ENCODE measurements around the gene EHD2. TPM values are rescaled to one million over a fixed set of nuclear protein-coding genes. Genes with fewer than 3 reads are reported as not detected.
"Not testable (repeated sequence)": the region's sequence is repeated elsewhere in the genome, so short reads cannot be mapped to it uniquely, and the experiment has no call there.

The EHD2 gene
- polyA plus RNA-seq, 1 donor (not counting 4 experiments of a cell fraction or from before 2014, with no cell fraction given) = 23.7 TPM

GRCh38 chr19:47776568-47776967, 63.3 kb downstream of the EHD2 start:
- H3K9me1 ChIP-seq (ENCODE audit: control insufficient read depth, extremely low read depth, insufficient read depth, low read length) = peaks cover 2% of the 10 kb centered on the region
- H3K27ac ChIP-seq (ENCODE audit: control insufficient read depth, insufficient read depth, low read length) = peak overlapping the region; percentile 98
- H3K9me3 ChIP-seq (ENCODE audit: control insufficient read depth, low read depth, low read length) = no peaks in the 10 kb centered on the region
- DNase-seq (ENCODE audit: low read depth, low spot score) (peak; percentile 79), FAIRE-seq (no peak)
- H3K4me1 ChIP-seq (ENCODE audit: control insufficient read depth, extremely low read depth, insufficient read depth, low read length) = peaks cover 14% of the 10 kb centered on the region
- dilution Hi-C loops (cut with MboI; ENCODE audit: extremely low pct_ligation_motif_present, low sequenced_read_pairs) = no loop called here
- no peak overlapping the region for H2AFZ ChIP-seq (ENCODE audit: control insufficient read depth, low read length)
- H3K36me3 ChIP-seq (ENCODE audit: control insufficient read depth in 2 of 2, extremely low read depth in 1 of 2, insufficient read depth in 2 of 2, low read length in 2 of 2) = peaks cover 7 to 10% of the 10 kb centered on the region in 2 experiments
- H3K4me3 ChIP-seq (ENCODE audit: control insufficient read depth in 2 of 3, extremely low read depth in 1 of 3, insufficient read depth in 2 of 3, low read depth in 1 of 3, low read length in 3 of 3) = no peak overlapping the region
- no peaks in the 10 kb centered on the region for H3K27me3 ChIP-seq (ENCODE audit: control insufficient read depth, extremely low read depth, insufficient read depth, low read length)
- H3K79me2 ChIP-seq (ENCODE audit: control insufficient read depth, insufficient read depth, low read length) = peaks cover 25% of the 10 kb centered on the region
- H4K20me1 ChIP-seq (ENCODE audit: control insufficient read depth, extremely low read depth, insufficient read depth, low read length) = no peaks in the 10 kb centered on the region
- H3K9ac ChIP-seq (ENCODE audit: control insufficient read depth, extremely low read depth, insufficient read depth, low read length) = peak overlapping the region; percentile 42
- H3K4me2 ChIP-seq (ENCODE audit: control insufficient read depth, extremely low read depth, insufficient read depth, low read depth, low read length) = no peak overlapping the region
- no peak for TF ChIP-seq CTCF (optimal IDR thresholded peaks at IDR 0.05 in 1 of 3, IDR thresholded peaks at IDR 0.05 in 1 of 3, conservative IDR thresholded peaks at IDR 0.05 in 1 of 3; ENCODE audit: extremely low read depth in 1 of 3, insufficient read depth in 2 of 3, low read length in 3 of 3)

GRCh38 chr19:47777245-47778048, 64.2 kb downstream of the EHD2 start:
- H3K4me1 ChIP-seq (ENCODE audit: control insufficient read depth, extremely low read depth, insufficient read depth, low read length) = peaks cover 14% of the 10 kb centered on the region
- peaks cover 25% of the 10 kb centered on the region for H3K79me2 ChIP-seq (ENCODE audit: control insufficient read depth, insufficient read depth, low read length)
- DNase-seq (ENCODE audit: low read depth, low spot score); H3K9me1 ChIP-seq (ENCODE audit: control insufficient read depth, extremely low read depth, insufficient read depth, low read length); dilution Hi-C loops (cut with MboI; ENCODE audit: extremely low pct_ligation_motif_present, low sequenced_read_pairs); H2AFZ ChIP-seq (ENCODE audit: control insufficient read depth, low read length); FAIRE-seq; H4K20me1 ChIP-seq (ENCODE audit: control insufficient read depth, extremely low read depth, insufficient read depth, low read length); H3K9me3 ChIP-seq (ENCODE audit: control insufficient read depth, low read depth, low read length); H3K27me3 ChIP-seq (ENCODE audit: control insufficient read depth, extremely low read depth, insufficient read depth, low read length): not testable (repeated sequence)
- H3K4me2 ChIP-seq (ENCODE audit: control insufficient read depth, extremely low read depth, insufficient read depth, low read depth, low read length) = peak overlapping the region; percentile 77
- H3K9ac ChIP-seq (ENCODE audit: control insufficient read depth, extremely low read depth, insufficient read depth, low read length) = peak overlapping the region; percentile 98
- peaks cover 11 to 13% of the 10 kb centered on the region in 2 experiments for H3K36me3 ChIP-seq (ENCODE audit: control insufficient read depth in 2 of 2, extremely low read depth in 1 of 2, insufficient read depth in 2 of 2, low read length in 2 of 2)
- peak overlapping the region; percentile 98 for H3K27ac ChIP-seq (ENCODE audit: control insufficient read depth, insufficient read depth, low read length)
- H3K4me3 ChIP-seq (ENCODE audit: control insufficient read depth in 2 of 3, extremely low read depth in 1 of 3, insufficient read depth in 2 of 3, low read depth in 1 of 3, low read length in 3 of 3) = peak overlapping the region; percentile 77 to 97 (median 83)
